Activated T-cell treated with anti-CD3 and anti-CD28 coated beads, Interleukin-2, amount 50 U/mL, for 4 hours (primary cell): Measurements from ENCODE around the gene ARSB. TPM values are rescaled to one million over a fixed set of nuclear protein-coding genes. Genes with fewer than 3 reads are reported as not detected.
A peak's percentile ranks its signal among the peaks of the same experiment; 100 is the strongest.
"Not testable (repeated sequence)": the region's sequence is repeated elsewhere in the genome, so short reads cannot be mapped to it uniquely, and the experiment has no call there.

ENCODE experiments used
- ATAC-seq, 2 donors: fragments of 200-7000 bp; cut with Tn5 transposase; one replicate each; pipeline ENCODE4 v1.10.0; 2021
- DNase-seq: peaks from one replicate; pipeline ENCODE4 v3.0.0-alpha.2; 2020
- H3K27me3 Mint-ChIP-seq: one replicate; pipeline ENCODE4 v1.8.0; 2021; ENCODE audit warnings: low read depth, mixed read lengths
- H3K36me3 Mint-ChIP-seq: one replicate; pipeline ENCODE4 v1.8.0; 2022; ENCODE audit warnings: mixed read lengths; ENCODE audit not compliant: insufficient read depth
- H3K4me1 Mint-ChIP-seq: one replicate; pipeline ENCODE4 v1.8.0; 2021; ENCODE audit warnings: low read depth, mixed read lengths
- H3K4me3 Mint-ChIP-seq: one replicate; pipeline ENCODE4 v1.8.0; 2021; ENCODE audit warnings: mild to moderate bottlenecking, moderate library complexity, mixed read lengths
- H3K9me3 Mint-ChIP-seq: one replicate; pipeline ENCODE4 v1.8.0; 2021; ENCODE audit warnings: mixed read lengths
- total RNA-seq, 3 donors: library from RNA; stranded (reverse); gene quantifications; one replicate each; pipeline ENCODE4 v1.2.1, GENCODE V29; 2021

ARSB gene
- total RNA-seq, 3 donors from 2014 or later: 9.4 to 12.7 (median 11.0) TPM

GRCh38 chr5:78741019-78741418 lies 244.1 kb downstream of the ARSB start:
- peaks cover 4% of the 10 kb centered on the region for H3K27me3 Mint-ChIP-seq
- ATAC-seq (no peak), DNase-seq (no peak)
- H3K36me3 Mint-ChIP-seq: no peaks in the 10 kb centered on the region
- H3K4me1 Mint-ChIP-seq: no peaks in the 10 kb centered on the region
- H3K9me3 Mint-ChIP-seq: no peaks in the 10 kb centered on the region
- H3K4me3 Mint-ChIP-seq: no peak overlapping the region

GRCh38 chr5:78738693-78739300 lies 246.3 kb downstream of the ARSB start:
- no peak for ATAC-seq
- H3K36me3 Mint-ChIP-seq: no peaks in the 10 kb centered on the region
- no peak overlapping the region for H3K4me3 Mint-ChIP-seq
- H3K4me1 Mint-ChIP-seq: no peaks in the 10 kb centered on the region
- no peaks in the 10 kb centered on the region for H3K27me3 Mint-ChIP-seq
- DNase-seq: no peak
- H3K9me3 Mint-ChIP-seq: no peaks in the 10 kb centered on the region

- H3K27me3 Mint-ChIP-seq: no peaks in the 10 kb centered on the region
- H3K4me1 Mint-ChIP-seq: no peaks in the 10 kb centered on the region
- no peaks in the 10 kb centered on the region for H3K36me3 Mint-ChIP-seq
- no peaks in the 10 kb centered on the region for H3K9me3 Mint-ChIP-seq
- no peak for ATAC-seq
- DNase-seq: no peak
- H3K4me3 Mint-ChIP-seq: no peak overlapping the region
Measured at GRCh38 chr5:78738104-78738503, 247.0 kb downstream of the ARSB start.

- no peak for DNase-seq
- no peaks in the 10 kb centered on the region for H3K9me3 Mint-ChIP-seq
- H3K4me1 Mint-ChIP-seq: no peaks in the 10 kb centered on the region
Measured at GRCh38 chr5:78735834-78736463, 249.2 kb downstream of the ARSB start.

GRCh38 chr5:78734950-78735349 lies 250.2 kb downstream of the ARSB start:
- Mint-ChIP-seq H3K4me3 (no peak overlapping the region), H3K27me3 (no peaks in the 10 kb centered on the region), H3K36me3 (no peaks in the 10 kb centered on the region), H3K4me1 (no peaks in the 10 kb centered on the region), H3K9me3 (no peaks in the 10 kb centered on the region)
- DNase-seq: no peak
- no peak for ATAC-seq

More at GRCh38 chr5:78735834-78736463, 249.2 kb downstream of the ARSB start:
- Mint-ChIP-seq H3K36me3 (no peaks in the 10 kb centered on the region), H3K27me3 (no peaks in the 10 kb centered on the region), H3K4me3 (no peak overlapping the region)
- no peak for ATAC-seq

- Mint-ChIP-seq H3K4me1 (no peaks in the 10 kb centered on the region), H3K27me3 (no peaks in the 10 kb centered on the region), H3K36me3 (no peaks in the 10 kb centered on the region), H3K9me3 (no peaks in the 10 kb centered on the region), H3K4me3 (no peak overlapping the region)
- ATAC-seq (no peak), DNase-seq (no peak)
Measured at GRCh38 chr5:78734094-78734845, 250.8 kb downstream of the ARSB start.

GRCh38 chr5:78732721-78733120 lies 252.4 kb downstream of the ARSB start:
- not testable (repeated sequence) for DNase-seq, H3K36me3 Mint-ChIP-seq

GRCh38 chr5:78731884-78732283 lies 253.2 kb downstream of the ARSB start:
- no peak for ATAC-seq
- no peaks in the 10 kb centered on the region for H3K9me3 Mint-ChIP-seq
- no peaks in the 10 kb centered on the region for H3K27me3 Mint-ChIP-seq
- DNase-seq: no peak
- no peaks in the 10 kb centered on the region for H3K36me3 Mint-ChIP-seq
- no peaks in the 10 kb centered on the region for H3K4me1 Mint-ChIP-seq
- no peak overlapping the region for H3K4me3 Mint-ChIP-seq

More at GRCh38 chr5:78732721-78733120, 252.4 kb downstream of the ARSB start:
- H3K9me3 Mint-ChIP-seq, H3K27me3 Mint-ChIP-seq, H3K4me1 Mint-ChIP-seq, ATAC-seq, H3K4me3 Mint-ChIP-seq: not testable (repeated sequence)

- ATAC-seq (no peak), DNase-seq (no peak)
- Mint-ChIP-seq H3K4me1 (no peaks in the 10 kb centered on the region), H3K9me3 (no peaks in the 10 kb centered on the region), H3K36me3 (no peaks in the 10 kb centered on the region), H3K4me3 (no peak overlapping the region), H3K27me3 (no peaks in the 10 kb centered on the region)
Measured at GRCh38 chr5:78730300-78731094, 254.6 kb downstream of the ARSB start.

GRCh38 chr5:78727786-78728761 lies 257.0 kb downstream of the ARSB start:
- Mint-ChIP-seq H3K4me3 (no peak overlapping the region), H3K27me3 (no peaks in the 10 kb centered on the region), H3K9me3 (no peaks in the 10 kb centered on the region), H3K36me3 (no peaks in the 10 kb centered on the region), H3K4me1 (no peaks in the 10 kb centered on the region)
- ATAC-seq: peak in 1 of 2 donors; percentile 27
- no peak for DNase-seq

Other genes starting within 250 kb of the ARSB start
- gene DMGDH, start 84.4 kb upstream of the ARSB start, total RNA-seq: under 1 TPM in 1 of 3 donors, not detected in 2; 0.57 TPM
- gene BHMT2, start 84.5 kb upstream of the ARSB start, total RNA-seq: not detected
- under 1 TPM in 2 of 3 donors, not detected in 1; 0.22 to 0.30 TPM for gene BHMT, start 126.5 kb upstream of the ARSB start, total RNA-seq